ENCODE measurements around the gene HSD11B2. TPM values are rescaled to one million over a fixed set of nuclear protein-coding genes. Genes with fewer than 3 reads are reported as not detected.
A peak's percentile ranks its signal among the peaks of the same experiment; 100 is the strongest.

The HSD11B2 gene
- total RNA-seq, 1 donor from 2014 or later = 2.2 TPM

DNA sequence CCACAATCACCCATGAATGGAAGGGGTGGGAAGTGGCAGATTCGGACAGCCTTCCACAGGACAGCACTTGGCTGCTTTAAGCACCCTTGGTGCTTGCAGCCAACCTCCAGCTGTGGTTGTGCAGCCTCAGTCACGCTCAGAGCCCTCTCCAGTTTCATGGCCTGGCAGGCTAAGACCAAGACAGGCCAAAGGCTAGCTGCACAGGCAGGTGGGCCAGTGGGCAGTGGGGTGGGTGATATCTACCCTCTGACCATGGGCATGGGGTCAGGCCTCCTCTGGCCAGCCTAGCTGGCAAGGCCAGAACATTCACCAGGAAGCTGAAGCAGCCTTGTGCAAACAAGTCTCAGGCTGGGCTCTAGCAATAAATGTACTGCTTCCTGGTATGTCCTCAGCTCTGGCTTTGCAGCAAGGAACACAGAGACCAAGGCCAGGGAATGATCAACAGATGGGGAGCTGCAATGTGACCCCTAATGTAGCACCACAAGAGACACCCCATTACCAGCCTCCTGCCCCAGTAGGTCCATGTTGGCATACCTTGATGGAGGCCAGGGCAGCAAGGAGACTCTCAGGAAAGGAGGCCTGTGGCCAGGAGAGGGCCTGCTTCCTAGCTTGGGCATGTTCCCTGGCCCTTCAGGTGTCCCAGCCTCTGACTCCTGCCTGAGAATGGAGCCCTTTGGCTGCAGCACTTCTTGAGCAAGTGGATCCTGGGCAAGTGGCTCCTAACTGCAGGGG lies 20.9 kb downstream of the HSD11B2 start:
- H3K27ac ChIP-seq = peak overlapping the region; percentile 59
- intact Hi-C loops (cut with DNase I) = no loop called here
- H3K36me3 ChIP-seq = peaks cover 55% of the 10 kb centered on the region
- peaks cover 52% of the 10 kb centered on the region for H3K4me1 ChIP-seq
- H3K9me3 ChIP-seq = no peaks in the 10 kb centered on the region
- no peak for TF ChIP-seq CTCF (IDR thresholded peaks at IDR 0.05)
- DNase-seq = no peak
- no peak overlapping the region for H3K4me3 ChIP-seq
- ATAC-seq = peak; percentile 56
- H3K27me3 ChIP-seq = no peaks in the 10 kb centered on the region

GRCh38 chr16:67454104-67454503 lies 23.2 kb downstream of the HSD11B2 start:
- peaks cover 41% of the 10 kb centered on the region for H3K36me3 ChIP-seq
- H3K27ac ChIP-seq = no peak overlapping the region

GRCh38 chr16:67454852-67455251 lies 23.9 kb downstream of the HSD11B2 start:
- no peak for TF ChIP-seq CTCF (IDR thresholded peaks at IDR 0.05)
- Histone ChIP-seq H3K9me3 (no peaks in the 10 kb centered on the region), H3K4me1 (peaks cover 56% of the 10 kb centered on the region), H3K36me3 (peaks cover 37% of the 10 kb centered on the region), H3K27ac (no peak overlapping the region), H3K4me3 (no peak overlapping the region), H3K27me3 (no peaks in the 10 kb centered on the region)
- no peak for DNase-seq
- intact Hi-C loops (cut with DNase I) = no loop called here
- ATAC-seq = no peak

More at GRCh38 chr16:67454104-67454503, 23.2 kb downstream of the HSD11B2 start:
- no peak for TF ChIP-seq CTCF (IDR thresholded peaks at IDR 0.05)
- DNase-seq (no peak), ATAC-seq (no peak)
- peaks cover 55% of the 10 kb centered on the region for H3K4me1 ChIP-seq
- H3K4me3 ChIP-seq = no peak overlapping the region
- intact Hi-C loops (cut with DNase I) = no loop called here
- H3K27me3 ChIP-seq = no peaks in the 10 kb centered on the region
- H3K9me3 ChIP-seq = no peaks in the 10 kb centered on the region

- intact Hi-C loops (cut with DNase I) = no loop called here
- ATAC-seq = peak; percentile 4
- H3K36me3 ChIP-seq = peaks cover 33% of the 10 kb centered on the region
- no peaks in the 10 kb centered on the region for H3K27me3 ChIP-seq
- TF ChIP-seq CTCF (IDR thresholded peaks at IDR 0.05) = peak; percentile 52
- H3K4me1 ChIP-seq = peaks cover 65% of the 10 kb centered on the region
- no peak for DNase-seq
- no peak overlapping the region for H3K27ac ChIP-seq
- no peak overlapping the region for H3K4me3 ChIP-seq
- no peaks in the 10 kb centered on the region for H3K9me3 ChIP-seq
Observed at GRCh38 chr16:67456391-67457081, 25.6 kb downstream of the HSD11B2 start.

GRCh38 chr16:67457611-67458010 lies 26.7 kb downstream of the HSD11B2 start:
- Histone ChIP-seq H3K27ac (peak overlapping the region; percentile 77), H3K4me1 (peaks cover 64% of the 10 kb centered on the region), H3K9me3 (no peaks in the 10 kb centered on the region), H3K27me3 (no peaks in the 10 kb centered on the region), H3K4me3 (no peak overlapping the region), H3K36me3 (peaks cover 22% of the 10 kb centered on the region)
- ATAC-seq (no peak), DNase-seq (no peak)
- intact Hi-C loops (cut with DNase I) = no loop called here
- TF ChIP-seq CTCF (IDR thresholded peaks at IDR 0.05) = no peak

Measured in upper lobe of right lung (tissue), 1 donor.